Vagina (tissue), 2 donors: ENCODE data around the gene CLSTN1.
"Not testable (repeated sequence)": the region's sequence is repeated elsewhere in the genome, so short reads cannot be mapped to it uniquely, and the experiment has no call there.

ENCODE experiments used
- POLR2AphosphoS5 ChIP-seq, 2 donors: sonication (generic); formaldehyde crosslinking; IDR thresholded peaks; one replicate each; pipeline ENCODE4 v1.9.0; 2017; ENCODE audit warnings: antibody characterized with exemption in 2 of 2, mild to moderate bottlenecking in 2 of 2, low read depth in 1 of 2; ENCODE audit not compliant: insufficient read depth in 1 of 2
- TF ChIP-seq, protein P1 (sequence below), 3 experiments: fragments of 450-650 bp in 2 of 3; fragments of 200-600 bp in 1 of 3; sonication (generic) in 1 of 3; IDR thresholded peaks; one replicate each; pipeline ENCODE4 v1.5.1; 2017 to 2019; ENCODE audit warnings: antibody characterized with exemption in 3 of 3, mild to moderate bottlenecking in 2 of 3, moderate library complexity in 2 of 3

DNA sequence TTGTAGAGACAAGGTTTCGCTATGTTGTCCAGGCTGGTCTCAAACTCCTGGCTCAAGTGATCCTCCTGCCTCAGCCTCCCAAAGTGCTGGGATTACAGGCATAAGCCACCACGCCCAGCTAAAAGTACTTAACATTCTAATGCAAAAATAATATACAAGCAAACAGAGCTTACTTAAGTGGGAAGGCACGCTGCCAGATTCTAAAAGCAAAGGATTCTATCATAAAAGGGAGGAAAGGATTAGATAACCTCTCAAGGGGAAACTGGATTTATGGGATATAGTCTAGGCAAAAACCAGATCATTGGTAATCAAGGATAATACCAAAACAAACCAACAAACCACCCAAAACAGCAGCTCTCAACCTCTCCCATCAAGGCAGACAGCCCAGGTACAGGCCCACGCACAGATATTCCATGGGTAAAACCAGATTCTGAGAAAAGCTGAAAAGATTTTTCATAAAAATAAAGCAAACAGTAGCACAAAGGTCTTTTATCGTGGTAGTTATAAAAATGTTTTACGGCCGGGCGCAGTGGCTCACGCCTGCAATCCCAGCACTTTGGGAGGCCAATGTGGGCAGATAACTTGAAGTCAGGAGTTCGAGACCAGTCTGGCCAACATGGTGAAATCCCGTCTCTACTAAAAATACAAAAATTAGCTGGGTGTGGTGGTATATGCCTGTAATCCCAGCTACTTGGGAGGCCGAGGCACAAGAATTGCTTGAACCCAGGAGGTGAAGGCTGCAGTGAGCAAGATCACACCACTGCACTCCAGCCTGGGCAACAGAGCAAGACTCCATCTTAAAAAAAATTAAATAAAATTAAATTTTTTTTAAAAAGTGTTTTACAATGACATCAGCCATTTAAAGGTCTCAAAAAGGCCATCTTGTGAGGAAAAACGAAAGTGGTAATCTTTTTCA lies 20.5 kb downstream of the CLSTN1 start:
- not testable (repeated sequence) for TF ChIP-seq POLR2AphosphoS5 (IDR thresholded peaks at IDR 0.05; ENCODE audit: insufficient read depth in 1 of 2, low read depth in 1 of 2)
- TF ChIP-seq, protein P1, sequence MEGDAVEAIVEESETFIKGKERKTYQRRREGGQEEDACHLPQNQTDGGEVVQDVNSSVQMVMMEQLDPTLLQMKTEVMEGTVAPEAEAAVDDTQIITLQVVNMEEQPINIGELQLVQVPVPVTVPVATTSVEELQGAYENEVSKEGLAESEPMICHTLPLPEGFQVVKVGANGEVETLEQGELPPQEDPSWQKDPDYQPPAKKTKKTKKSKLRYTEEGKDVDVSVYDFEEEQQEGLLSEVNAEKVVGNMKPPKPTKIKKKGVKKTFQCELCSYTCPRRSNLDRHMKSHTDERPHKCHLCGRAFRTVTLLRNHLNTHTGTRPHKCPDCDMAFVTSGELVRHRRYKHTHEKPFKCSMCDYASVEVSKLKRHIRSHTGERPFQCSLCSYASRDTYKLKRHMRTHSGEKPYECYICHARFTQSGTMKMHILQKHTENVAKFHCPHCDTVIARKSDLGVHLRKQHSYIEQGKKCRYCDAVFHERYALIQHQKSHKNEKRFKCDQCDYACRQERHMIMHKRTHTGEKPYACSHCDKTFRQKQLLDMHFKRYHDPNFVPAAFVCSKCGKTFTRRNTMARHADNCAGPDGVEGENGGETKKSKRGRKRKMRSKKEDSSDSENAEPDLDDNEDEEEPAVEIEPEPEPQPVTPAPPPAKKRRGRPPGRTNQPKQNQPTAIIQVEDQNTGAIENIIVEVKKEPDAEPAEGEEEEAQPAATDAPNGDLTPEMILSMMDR (IDR thresholded peaks at IDR 0.05): not testable (repeated sequence)
